Activated naive CD8-positive, alpha-beta T cell treated with anti-CD3 and anti-CD28 coated beads, Interleukin-2, amount 50 U/mL, for 24 hours (primary cell): Measurements from ENCODE around the gene JADE3.

ENCODE experiments used
- ATAC-seq: fragments of 150-1000 bp; cut with Tn5 transposase; one replicate; pipeline ENCODE4 v1.10.0; 2021
- DNase-seq: peaks from one replicate; pipeline ENCODE4 v3.0.0; 2021
- H3K27ac Mint-ChIP-seq: one replicate; pipeline ENCODE4 v1.8.0; 2021; ENCODE audit warnings: mild to moderate bottlenecking, mixed read lengths
- H3K27me3 Mint-ChIP-seq: one replicate; pipeline ENCODE4 v1.8.0; 2021; ENCODE audit warnings: mixed read lengths
- H3K36me3 Mint-ChIP-seq: one replicate; pipeline ENCODE4 v1.8.0; 2021; ENCODE audit warnings: low read depth, mixed read lengths
- H3K4me1 Mint-ChIP-seq: one replicate; pipeline ENCODE4 v1.8.0; 2021; ENCODE audit warnings: mixed read lengths
- H3K4me3 Mint-ChIP-seq: one replicate; pipeline ENCODE4 v1.8.0; 2021; ENCODE audit warnings: mild to moderate bottlenecking, moderate library complexity, mixed read lengths
- H3K9me3 Mint-ChIP-seq: one replicate; pipeline ENCODE4 v1.8.0; 2021; ENCODE audit warnings: mixed read lengths

Gene JADE3

DNA sequence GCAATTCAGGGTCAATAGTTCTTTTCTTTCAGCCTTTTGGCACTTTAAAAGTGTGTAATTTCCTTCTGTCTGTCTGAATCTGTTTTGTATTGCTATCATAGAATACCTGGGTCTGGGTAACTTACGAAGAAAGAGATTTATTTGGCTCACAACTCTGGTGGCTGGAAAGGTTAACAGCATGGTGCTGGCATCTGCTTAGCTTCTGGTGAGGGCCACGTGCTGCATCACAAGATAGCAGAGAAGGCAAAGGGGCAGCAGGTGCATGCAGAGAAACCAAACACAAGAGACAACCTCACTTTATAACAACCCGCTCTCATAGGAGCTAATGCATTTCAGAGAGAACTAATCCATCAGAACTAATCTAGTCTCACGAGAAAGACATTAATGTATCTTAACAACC is 184.8 kb downstream of the JADE3 start:
- DNase-seq = no peak
- Mint-ChIP-seq H3K27ac (no peak overlapping the region), H3K4me3 (no peak overlapping the region), H3K36me3 (no peaks in the 10 kb centered on the region), H3K9me3 (no peaks in the 10 kb centered on the region), H3K4me1 (no peaks in the 10 kb centered on the region), H3K27me3 (no peaks in the 10 kb centered on the region)
- ATAC-seq = no peak

- DNase-seq (no peak), ATAC-seq (no peak)
- Mint-ChIP-seq H3K36me3 (no peaks in the 10 kb centered on the region), H3K4me1 (no peaks in the 10 kb centered on the region), H3K9me3 (no peaks in the 10 kb centered on the region), H3K27me3 (peaks cover under 1% of the 10 kb centered on the region), H3K4me3 (no peak overlapping the region), H3K27ac (no peak overlapping the region)
These were observed 186.3 kb downstream of the JADE3 start for GRCh38 chrX:47098338-47099094.

DNA sequence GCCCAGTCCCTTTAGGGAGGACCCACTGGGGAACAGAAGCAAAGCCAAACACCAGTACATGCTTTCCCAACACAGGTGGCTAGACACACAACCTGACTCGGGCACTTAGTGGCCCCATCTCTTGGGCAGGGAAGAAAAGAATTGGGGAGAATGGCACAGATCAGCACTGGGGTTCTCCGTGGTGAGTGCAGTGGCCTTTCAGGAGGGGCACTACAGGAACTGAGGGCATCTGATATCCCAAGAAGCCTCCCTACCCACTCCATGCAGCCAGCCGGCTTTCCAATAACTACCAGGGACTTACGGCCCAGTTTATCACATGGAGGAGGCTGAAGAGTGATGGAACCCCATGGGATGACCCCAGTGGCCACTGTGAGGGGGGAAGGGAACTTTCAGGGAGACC is 189.0 kb downstream of the JADE3 start:
- H3K36me3 Mint-ChIP-seq = no peaks in the 10 kb centered on the region
- no peaks in the 10 kb centered on the region for H3K9me3 Mint-ChIP-seq
- no peaks in the 10 kb centered on the region for H3K4me1 Mint-ChIP-seq
- DNase-seq (no peak), ATAC-seq (no peak)
- H3K27me3 Mint-ChIP-seq = peaks cover 1% of the 10 kb centered on the region
- H3K4me3 Mint-ChIP-seq = no peak overlapping the region
- no peak overlapping the region for H3K27ac Mint-ChIP-seq
